Mesenchymal stem cell (in vitro differentiated cells and primary cell): ENCODE measurements around the gene OOSP3.

Experiments used
- DNase-seq: peaks from one replicate; pipeline ENCODE4 v3.0.0-alpha.2; 2013
- H2AFZ ChIP-seq: one replicate; pipeline ENCODE4 v1.6.1; 2013; ENCODE audit warnings: low read depth, mild to moderate bottlenecking, control low read depth, inconsistent platforms, low read length, moderate library complexity
- H2AK5ac ChIP-seq: 2 replicates; pipeline ENCODE4 v1.6.1; 2013; ENCODE audit warnings: low read length, moderate library complexity, mild to moderate bottlenecking, inconsistent platforms; ENCODE audit not compliant: severe bottlenecking
- H2BK120ac ChIP-seq: one replicate; pipeline ENCODE4 v1.6.1; 2013; ENCODE audit warnings: low read depth, mild to moderate bottlenecking, inconsistent platforms, low read length, moderate library complexity
- H2BK12ac ChIP-seq, 2 experiments: one replicate each; pipeline ENCODE4 v1.6.1; 2013; ENCODE audit warnings: inconsistent platforms in 2 of 2, low read length in 2 of 2, mild to moderate bottlenecking in 2 of 2, moderate library complexity in 2 of 2, control low read depth in 1 of 2
- H2BK15ac ChIP-seq: one replicate; pipeline ENCODE4 v1.6.1; 2013; ENCODE audit warnings: mild to moderate bottlenecking, low read depth, inconsistent platforms; ENCODE audit not compliant: poor library complexity, severe bottlenecking
- H2BK5ac ChIP-seq: 2 replicates; pipeline ENCODE4 v1.6.1; 2013; ENCODE audit warnings: low read depth, mild to moderate bottlenecking, low read length, control low read depth, inconsistent platforms; ENCODE audit not compliant: poor library complexity, severe bottlenecking
- H3K14ac ChIP-seq, 2 experiments: one replicate each; pipeline ENCODE4 v1.6.1; 2013; ENCODE audit warnings: inconsistent platforms in 2 of 2, low read length in 2 of 2, control low read depth in 1 of 2, mild to moderate bottlenecking in 1 of 2, moderate library complexity in 1 of 2
- H3K18ac ChIP-seq, 2 experiments: one replicate each; pipeline ENCODE4 v1.6.1; 2013; ENCODE audit warnings: inconsistent platforms in 2 of 2, low read length in 2 of 2, control low read depth in 1 of 2, low read depth in 1 of 2, mild to moderate bottlenecking in 1 of 2
- H3K23ac ChIP-seq, 2 experiments: one replicate each; pipeline ENCODE4 v1.6.1; 2013; ENCODE audit warnings: inconsistent platforms in 2 of 2, low read length in 2 of 2, mild to moderate bottlenecking in 2 of 2, moderate library complexity in 2 of 2, control low read depth in 1 of 2
- H3K27ac ChIP-seq: 2 replicates; pipeline ENCODE4 v1.5.1; 2013; ENCODE audit warnings: mild to moderate bottlenecking, moderate library complexity, low read length, control low read depth, inconsistent platforms; ENCODE audit not compliant: poor library complexity, severe bottlenecking
- H3K27me3 ChIP-seq, 2 experiments: 2 replicates each; pipeline versions ENCODE4 v1.6.1 to v1.7.0; 2013; ENCODE audit warnings: low read length in 2 of 2, mild to moderate bottlenecking in 2 of 2, moderate library complexity in 2 of 2, control low read depth in 1 of 2, inconsistent platforms in 1 of 2; ENCODE audit not compliant: control insufficient read depth in 1 of 2, insufficient read depth in 1 of 2
- H3K36me3 ChIP-seq, 2 experiments: 2 replicates each; pipeline versions ENCODE4 v1.6.1 to v1.7.0; 2013; ENCODE audit warnings: low read length in 2 of 2, control low read depth in 1 of 2, inconsistent platforms in 1 of 2, low read depth in 1 of 2, mild to moderate bottlenecking in 1 of 2; ENCODE audit not compliant: insufficient read depth in 2 of 2, control insufficient read depth in 1 of 2
- H3K4ac ChIP-seq, 2 experiments: one replicate each; pipeline ENCODE4 v1.6.1; 2013; ENCODE audit warnings: inconsistent platforms in 2 of 2, low read length in 2 of 2, mild to moderate bottlenecking in 2 of 2, moderate library complexity in 2 of 2, control low read depth in 1 of 2, low read depth in 1 of 2
- H3K4me1 ChIP-seq: 2 replicates; pipeline ENCODE4 v1.6.1; 2013; ENCODE audit warnings: low read depth, low read length, control low read depth; ENCODE audit not compliant: control insufficient read depth, insufficient read depth
- H3K4me2 ChIP-seq: 2 replicates; pipeline ENCODE4 v1.6.1; 2013; ENCODE audit warnings: low read length, mild to moderate bottlenecking, inconsistent platforms; ENCODE audit not compliant: poor library complexity, severe bottlenecking
- H3K4me3 ChIP-seq, 2 experiments: 2 replicates each; pipeline versions ENCODE4 v1.5.1 to v1.7.0; 2013; ENCODE audit warnings: low read length in 2 of 2, mild to moderate bottlenecking in 2 of 2, control low read depth in 1 of 2, low read depth in 1 of 2; ENCODE audit not compliant: insufficient read depth in 1 of 2
- H3K79me1 ChIP-seq: replicated peaks from 2 replicates; pipeline ENCODE4 v1.6.1; 2013; ENCODE audit warnings: mild to moderate bottlenecking, control low read depth, low read length, inconsistent platforms; ENCODE audit not compliant: poor library complexity, severe bottlenecking
- H3K9ac ChIP-seq: 2 replicates; pipeline ENCODE4 v1.7.0; 2013; ENCODE audit warnings: mild to moderate bottlenecking, low read length, moderate library complexity
- H3K9me3 ChIP-seq: 2 replicates; pipeline ENCODE4 v1.7.0; 2013; ENCODE audit warnings: mild to moderate bottlenecking, low read length; ENCODE audit not compliant: control insufficient read depth
- H4K8ac ChIP-seq: one replicate; pipeline ENCODE4 v1.6.1; 2013; ENCODE audit warnings: inconsistent platforms, mild to moderate bottlenecking, low read length, moderate library complexity
- H4K91ac ChIP-seq: one replicate; pipeline ENCODE4 v1.6.1; 2013; ENCODE audit warnings: mild to moderate bottlenecking, low read length, inconsistent platforms
- WGBS: methylation state at CpG from one replicate; pipeline ENCODE4 v1.1.7; 2013; ENCODE audit warnings: mixed read lengths; 5-methylcytosine and 5-hydroxymethylcytosine counted together

Gene OOSP3

GRCh38 chr11:59841514-59841913 lies 37.1 kb upstream of the OOSP3 start:
- H2BK12ac ChIP-seq: no peak overlapping the region
- no peak overlapping the region for H4K8ac ChIP-seq
- H3K18ac ChIP-seq: no peak overlapping the region
- H2BK5ac ChIP-seq: no peak overlapping the region
- H3K9me3 ChIP-seq: no peaks in the 10 kb centered on the region
- H2BK15ac ChIP-seq: no peak overlapping the region
- H2BK120ac ChIP-seq: no peak overlapping the region
- no peak overlapping the region for H3K4ac ChIP-seq
- H3K79me1 ChIP-seq: no peaks in the 10 kb centered on the region
- no peak overlapping the region for H4K91ac ChIP-seq
- no peak overlapping the region for H3K14ac ChIP-seq
- no peak overlapping the region for H3K4me3 ChIP-seq
- H3K27me3 ChIP-seq: no peaks in the 10 kb centered on the region
- no peaks in the 10 kb centered on the region for H3K36me3 ChIP-seq
- no peak overlapping the region for H3K9ac ChIP-seq
- H3K27ac ChIP-seq: no peak overlapping the region
- 79% methylated on average over 2 of the region's 2 CpGs for WGBS
- no peaks in the 10 kb centered on the region for H3K4me1 ChIP-seq
- no peak overlapping the region for H2AFZ ChIP-seq
- no peak overlapping the region for H2AK5ac ChIP-seq
- no peak overlapping the region for H3K23ac ChIP-seq
- no peak overlapping the region for H3K4me2 ChIP-seq
- DNase-seq: no peak

- no peak overlapping the region for H2BK120ac ChIP-seq
- H3K9ac ChIP-seq: no peak overlapping the region
- no peak overlapping the region for H3K27ac ChIP-seq
- H2BK12ac ChIP-seq: no peak overlapping the region
- no peak overlapping the region for H4K8ac ChIP-seq
- H2BK15ac ChIP-seq: no peak overlapping the region
- H3K4me1 ChIP-seq: no peaks in the 10 kb centered on the region
- H4K91ac ChIP-seq: no peak overlapping the region
- H3K27me3 ChIP-seq: no peaks in the 10 kb centered on the region
- H3K4me2 ChIP-seq: no peak overlapping the region
- no peak overlapping the region for H2AFZ ChIP-seq
- H3K4me3 ChIP-seq: no peak overlapping the region
- 88% methylated on average over 12 of the region's 12 CpGs for WGBS
- H3K18ac ChIP-seq: no peak overlapping the region
- H3K23ac ChIP-seq: no peak overlapping the region
- no peak overlapping the region for H3K14ac ChIP-seq
- no peaks in the 10 kb centered on the region for H3K36me3 ChIP-seq
- H3K9me3 ChIP-seq: no peaks in the 10 kb centered on the region
- no peak overlapping the region for H3K4ac ChIP-seq
- DNase-seq: no peak
- H3K79me1 ChIP-seq: no peaks in the 10 kb centered on the region
- H2BK5ac ChIP-seq: no peak overlapping the region
- no peak overlapping the region for H2AK5ac ChIP-seq
Measured at GRCh38 chr11:59842316-59842715, 36.3 kb upstream of the OOSP3 start.

DNA sequence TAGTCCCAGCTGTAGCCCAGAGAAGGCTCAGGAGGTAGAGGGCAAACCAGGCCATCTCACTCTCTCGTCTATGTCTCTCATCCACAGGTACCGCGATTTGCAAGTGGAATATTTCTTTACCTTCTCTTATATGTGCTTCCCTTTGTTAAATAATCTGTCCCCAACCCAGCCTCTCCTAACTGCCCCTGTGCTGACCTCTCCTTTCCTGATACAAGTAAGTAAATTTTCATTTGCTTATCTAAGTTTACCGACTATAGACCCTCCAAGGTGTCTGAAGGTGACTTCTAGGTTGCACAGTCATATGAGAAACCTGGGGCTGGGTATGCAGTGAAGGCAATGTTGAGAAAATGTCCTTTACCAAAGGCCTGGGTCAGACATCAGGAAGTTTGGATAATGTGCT lies 33.2 kb upstream of the OOSP3 start, which contains the start of gene CBLIF:
Gene CBLIF (minus strand): TSS at position 101 of the 400 bp plus-strand sequence. CDS start 46 bp downstream, at position 55.
- Histone ChIP-seq H3K4me2 (no peak within 1 kb of the TSS), H4K8ac (no peak within 1 kb of the TSS), H3K23ac (no peak within 1 kb of the TSS), H3K14ac (no peak within 1 kb of the TSS), H3K27ac (no peak within 1 kb of the TSS), H2BK5ac (no peak within 1 kb of the TSS), H2BK12ac (no peak within 1 kb of the TSS), H3K4ac (no peak within 1 kb of the TSS), H2BK15ac (no peak within 1 kb of the TSS), H3K9me3 (no peaks in the 10 kb centered on the region), H3K4me3 (no peak within 1 kb of the TSS), H3K4me1 (peaks cover 6% of the 10 kb centered on the region), H3K79me1 (no peaks in the 10 kb centered on the region), H2BK120ac (no peak within 1 kb of the TSS), H3K36me3 (no peaks in the 10 kb centered on the region), H3K9ac (no peak within 1 kb of the TSS), H4K91ac (no peak within 1 kb of the TSS), H3K27me3 (no peaks in the 10 kb centered on the region), H2AK5ac (peak within 1 kb of the TSS; percentile 19), H3K18ac (no peak within 1 kb of the TSS), H2AFZ (no peak within 1 kb of the TSS)
- WGBS: 93% methylated on average over 4 of the region's 4 CpGs
- DNase-seq: no peak

- Histone ChIP-seq H3K14ac (no peak overlapping the region), H2BK5ac (no peak overlapping the region), H3K9me3 (no peaks in the 10 kb centered on the region), H4K8ac (no peak overlapping the region), H2BK15ac (no peak overlapping the region), H2AFZ (no peak overlapping the region), H2BK120ac (no peak overlapping the region), H3K79me1 (no peaks in the 10 kb centered on the region), H3K4me2 (no peak overlapping the region), H3K18ac (no peak overlapping the region), H3K4ac (no peak overlapping the region), H4K91ac (no peak overlapping the region), H3K9ac (no peak overlapping the region), H3K23ac (no peak overlapping the region), H3K4me1 (peaks cover 6% of the 10 kb centered on the region), H2AK5ac (no peak overlapping the region), H2BK12ac (no peak overlapping the region), H3K36me3 (no peaks in the 10 kb centered on the region), H3K4me3 (no peak overlapping the region), H3K27me3 (no peaks in the 10 kb centered on the region), H3K27ac (no peak overlapping the region)
- no peak for DNase-seq
- whole genome bisulfite sequencing: 49% methylated on average over 3 of the region's 5 CpGs
Measured at GRCh38 chr11:59846556-59846955, 32.0 kb upstream of the OOSP3 start.
